Neuronal stem cell (in vitro differentiated cells): ENCODE measurements around the gene CUTA.

Source experiments
- DNase-seq: peaks from one replicate; pipeline ENCODE4 v3.0.0-alpha.2; 2013; ENCODE audit warnings: low spot score
- H2AFZ ChIP-seq: one replicate; pipeline ENCODE4 v1.6.1; 2013; ENCODE audit warnings: mild to moderate bottlenecking, low read length, inconsistent platforms
- H2AK5ac ChIP-seq: 2 replicates; pipeline ENCODE4 v1.6.1; 2013; ENCODE audit warnings: low read depth, mild to moderate bottlenecking, inconsistent platforms, low read length, moderate library complexity, mixed read lengths
- H2BK120ac ChIP-seq: 2 replicates; pipeline ENCODE4 v1.6.1; 2013; ENCODE audit warnings: low read depth, mild to moderate bottlenecking, inconsistent platforms, low read length, moderate library complexity, mixed read lengths
- H2BK12ac ChIP-seq: one replicate; pipeline ENCODE4 v1.6.1; 2013; ENCODE audit warnings: low read length, inconsistent platforms
- H2BK15ac ChIP-seq: 2 replicates; pipeline ENCODE4 v1.6.1; 2013; ENCODE audit warnings: mild to moderate bottlenecking, low read length, inconsistent platforms, mixed read lengths
- H2BK5ac ChIP-seq: one replicate; pipeline ENCODE4 v1.6.1; 2013; ENCODE audit warnings: inconsistent platforms, mild to moderate bottlenecking, low read length, moderate library complexity
- H3K14ac ChIP-seq: one replicate; pipeline ENCODE4 v1.6.1; 2013; ENCODE audit warnings: low read length, inconsistent platforms
- H3K18ac ChIP-seq: 2 replicates; pipeline ENCODE4 v1.6.1; 2013; ENCODE audit warnings: low read length, inconsistent platforms
- H3K23ac ChIP-seq: 2 replicates; pipeline ENCODE4 v1.6.1; 2013; ENCODE audit warnings: low read depth, mild to moderate bottlenecking, mixed read lengths, low read length, inconsistent platforms; ENCODE audit not compliant: poor library complexity
- H3K27ac ChIP-seq: replicated peaks from 3 replicates; pipeline ENCODE4 v1.5.1; 2013; ENCODE audit warnings: low read length, inconsistent platforms
- H3K27me3 ChIP-seq, 3 experiments: 2 replicates each; pipeline ENCODE4 v1.6.1; 2013; ENCODE audit warnings: low read length in 3 of 3, mild to moderate bottlenecking in 2 of 3, inconsistent platforms in 1 of 3, low read depth in 1 of 3, mixed read lengths in 1 of 3, moderate library complexity in 1 of 3; ENCODE audit not compliant: control insufficient read depth in 3 of 3, insufficient read depth in 3 of 3
- H3K36me3 ChIP-seq, 2 donors: replicated peaks in 1 of 2; 2 replicates each; pipeline ENCODE4 v1.6.1; 2013; ENCODE audit warnings: low read length in 2 of 2; ENCODE audit not compliant: control insufficient read depth in 2 of 2, insufficient read depth in 2 of 2
- H3K4ac ChIP-seq: 2 replicates; pipeline ENCODE4 v1.6.1; 2013; ENCODE audit warnings: inconsistent platforms, mild to moderate bottlenecking, low read length, moderate library complexity
- H3K4me1 ChIP-seq, 2 donors: 1 replicate in 1 of 2; 2 replicates in 1 of 2; pipeline ENCODE4 v1.6.1; 2013; ENCODE audit warnings: low read length in 2 of 2, low read depth in 1 of 2; ENCODE audit not compliant: control insufficient read depth in 2 of 2, insufficient read depth in 1 of 2
- H3K4me2 ChIP-seq: one replicate; pipeline ENCODE4 v1.6.1; 2013; ENCODE audit warnings: mild to moderate bottlenecking, low read length, inconsistent platforms; ENCODE audit not compliant: insufficient read depth, poor library complexity, severe bottlenecking
- H3K4me3 ChIP-seq, 2 donors: 2 replicates each; pipeline ENCODE4 v1.5.1; 2013; ENCODE audit warnings: low read length in 2 of 2, mild to moderate bottlenecking in 2 of 2, inconsistent platforms in 1 of 2, moderate library complexity in 1 of 2
- H3K79me1 ChIP-seq: one replicate; pipeline ENCODE4 v1.6.1; 2013; ENCODE audit warnings: low read depth, mild to moderate bottlenecking, inconsistent platforms, low read length, moderate library complexity
- H3K9ac ChIP-seq: one replicate; pipeline ENCODE4 v1.6.1; 2013; ENCODE audit warnings: mild to moderate bottlenecking, low read depth, low read length, inconsistent platforms; ENCODE audit not compliant: poor library complexity
- H3K9me3 ChIP-seq, 2 donors: replicated peaks in 1 of 2; 2 replicates each; pipeline versions ENCODE3 to v1.6.1; 2013; ENCODE audit warnings: low read length in 2 of 2, mild to moderate bottlenecking in 2 of 2, inconsistent platforms in 1 of 2, low read depth in 1 of 2, mixed read lengths in 1 of 2, moderate library complexity in 1 of 2; ENCODE audit not compliant: control insufficient read depth in 2 of 2, insufficient read depth in 1 of 2
- H4K8ac ChIP-seq: one replicate; pipeline ENCODE4 v1.6.1; 2013; ENCODE audit warnings: low read depth, mild to moderate bottlenecking, inconsistent platforms, low read length, moderate library complexity
- H4K91ac ChIP-seq: one replicate; pipeline ENCODE4 v1.6.1; 2013; ENCODE audit warnings: low read length, low read depth, mild to moderate bottlenecking, inconsistent platforms; ENCODE audit not compliant: poor library complexity
- WGBS, 2 donors: extraction: QIAGEN DNeasy Blood & Tissue Kit; methylation state at CpG; one replicate each; pipeline ENCODE4 v1.1.7; 2013; ENCODE audit warnings: missing lambda C conversion rate in 2 of 2, mixed read lengths in 1 of 2; ENCODE audit not compliant: insufficient read length in 2 of 2, insufficient replicate concordance in 1 of 2; ENCODE audit errors: extremely low coverage in 2 of 2; 5-methylcytosine and 5-hydroxymethylcytosine counted together

The CUTA gene

GRCh38 chr6:33433001-33433543 is 15.2 kb upstream of the CUTA start:
- H3K36me3 ChIP-seq = peaks cover 29 to 57% of the 10 kb centered on the region in 2 donors
- no peak overlapping the region for H4K91ac ChIP-seq
- H3K4ac ChIP-seq = no peak overlapping the region
- H3K4me3 ChIP-seq = peak overlapping the region in 1 of 2 donors; percentile 31
- peaks cover 19% of the 10 kb centered on the region for H3K79me1 ChIP-seq
- H2BK15ac ChIP-seq = peak overlapping the region; percentile 86
- no peak overlapping the region for H4K8ac ChIP-seq
- peaks cover 45 to 52% of the 10 kb centered on the region in 2 donors for H3K4me1 ChIP-seq
- no peak overlapping the region for H2AK5ac ChIP-seq
- peak overlapping the region; percentile 50 for H3K9ac ChIP-seq
- no peak for DNase-seq
- H3K27ac ChIP-seq = peak overlapping the region; percentile 96
- peaks cover 0 to under 1% of the 10 kb centered on the region in 2 donors for H3K9me3 ChIP-seq
- no peak overlapping the region for H2AFZ ChIP-seq
- no peak overlapping the region for H3K23ac ChIP-seq
- H3K18ac ChIP-seq = peak overlapping the region; percentile 81
- H2BK120ac ChIP-seq = no peak overlapping the region
- no peaks in the 10 kb centered on the region for H3K27me3 ChIP-seq
- peak overlapping the region; percentile 85 for H2BK5ac ChIP-seq
- H2BK12ac ChIP-seq = no peak overlapping the region
- no CpG with 5 or more reads among the region's 1 CpG for WGBS, 2 donors
- H3K14ac ChIP-seq = no peak overlapping the region
- H3K4me2 ChIP-seq = peak overlapping the region; percentile 45

- Histone ChIP-seq H3K27ac (peak overlapping the region; percentile 96), H4K8ac (no peak overlapping the region), H2BK120ac (peak overlapping the region; percentile 84), H3K23ac (no peak overlapping the region), H3K4me2 (peak overlapping the region; percentile 75), H4K91ac (no peak overlapping the region), H3K9me3 (no peaks in the 10 kb centered on the region), H3K18ac (peak overlapping the region; percentile 96), H2AFZ (no peak overlapping the region), H3K27me3 (no peaks in the 10 kb centered on the region), H3K4me1 (peaks cover 45 to 53% of the 10 kb centered on the region in 2 donors), H3K4me3 (peak overlapping the region in 1 of 2 donors; percentile 82), H2BK15ac (peak overlapping the region; percentile 86), H2AK5ac (peak overlapping the region; percentile 97), H3K9ac (peak overlapping the region; percentile 84), H3K36me3 (peaks cover 25 to 52% of the 10 kb centered on the region in 2 donors), H3K4ac (no peak overlapping the region), H2BK12ac (no peak overlapping the region), H3K79me1 (peaks cover 18% of the 10 kb centered on the region), H2BK5ac (peak overlapping the region; percentile 85), H3K14ac (no peak overlapping the region)
- no peak for DNase-seq
- WGBS, 2 donors = no CpG with 5 or more reads among the region's 10 CpGs
Measured at GRCh38 chr6:33432546-33432945, 14.6 kb upstream of the CUTA start.

GRCh38 chr6:33431880-33432541 is 14.1 kb upstream of the CUTA start:
- H2BK5ac ChIP-seq = peak overlapping the region; percentile 85
- peak overlapping the region; percentile 96 for H3K27ac ChIP-seq
- no peak for DNase-seq
- H2BK120ac ChIP-seq = peak overlapping the region; percentile 84
- no peak overlapping the region for H2AFZ ChIP-seq
- peaks cover 21 to 47% of the 10 kb centered on the region in 2 donors for H3K36me3 ChIP-seq
- peak overlapping the region; percentile 84 for H3K9ac ChIP-seq
- H3K9me3 ChIP-seq = no peaks in the 10 kb centered on the region
- peaks cover 19% of the 10 kb centered on the region for H3K79me1 ChIP-seq
- H2BK15ac ChIP-seq = peak overlapping the region; percentile 86
- H3K23ac ChIP-seq = no peak overlapping the region
- H3K4ac ChIP-seq = no peak overlapping the region
- H3K4me1 ChIP-seq = peaks cover 48 to 58% of the 10 kb centered on the region in 2 donors
- peak overlapping the region; percentile 75 for H3K4me2 ChIP-seq
- no peak overlapping the region for H2BK12ac ChIP-seq
- no peak overlapping the region for H4K8ac ChIP-seq
- H3K14ac ChIP-seq = no peak overlapping the region
- peak overlapping the region; percentile 97 for H2AK5ac ChIP-seq
- H4K91ac ChIP-seq = no peak overlapping the region
- peak overlapping the region; percentile 96 for H3K18ac ChIP-seq
- no CpG with 5 or more reads among the region's 12 CpGs for WGBS, 2 donors
- H3K27me3 ChIP-seq = no peaks in the 10 kb centered on the region
- H3K4me3 ChIP-seq = peak overlapping the region; percentile 42 to 82
